GM23338 (cell line): ENCODE measurements around the gene JOSD1.

ENCODE experiments used
- CREB1 ChIP-seq: fragments of 250-450 bp; sonication (Bioruptor Pico); IDR thresholded peaks from 2 replicates; pipeline ENCODE4 v1.5.0; 2020; ENCODE audit warnings: low read depth, mild to moderate bottlenecking, moderate library complexity
- EZH2 ChIP-seq: fragments of 200-600 bp; sonication (generic); IDR thresholded peaks from one replicate; pipeline ENCODE4 v1.8.0; 2017; ENCODE audit warnings: antibody characterized with exemption, mild to moderate bottlenecking, low read depth; ENCODE audit not compliant: unreplicated experiment
- EZH2phosphoT487 ChIP-seq: fragments of 200-600 bp; sonication (generic); IDR thresholded peaks from one replicate; pipeline ENCODE4 v1.8.1; 2018; ENCODE audit warnings: antibody characterized with exemption; ENCODE audit not compliant: unreplicated experiment
- JUNB ChIP-seq: IDR thresholded peaks from one replicate; pipeline ENCODE4 v1.6.1; 2016; ENCODE audit warnings: antibody characterized with exemption; ENCODE audit not compliant: unreplicated experiment
- NANOG ChIP-seq: IDR thresholded peaks from 2 replicates; pipeline ENCODE4 v1.6.1; 2016; ENCODE audit warnings: antibody characterized with exemption, borderline replicate concordance
- POLR2AphosphoS5 ChIP-seq: IDR thresholded peaks from 2 replicates; pipeline ENCODE4 v1.6.1; 2016; ENCODE audit warnings: antibody characterized with exemption, low read depth
- STAT1 ChIP-seq: IDR thresholded peaks from one replicate; pipeline ENCODE4 v1.6.1; 2016; ENCODE audit warnings: antibody characterized with exemption; ENCODE audit not compliant: unreplicated experiment
- ZNF331 ChIP-seq: fragments of 250-450 bp; sonication (Bioruptor Pico); IDR thresholded peaks from 2 replicates; pipeline ENCODE4 v1.5.0; 2020; ENCODE audit warnings: low read depth, mild to moderate bottlenecking, moderate library complexity
- TF ChIP-seq, protein P1 (sequence below), 2 experiments: fragments of 200-600 bp in 1 of 2; sonication (generic) in 1 of 2; conservative IDR thresholded peaks; 2 replicates each; pipeline versions ENCODE4 v1.5.1 to v1.6.1; 2016 to 2017; ENCODE audit warnings: antibody characterized with exemption in 2 of 2, low read depth in 2 of 2, mild to moderate bottlenecking in 2 of 2, moderate library complexity in 1 of 2
- TF ChIP-seq, protein P2 (sequence below): IDR thresholded peaks from 2 replicates; pipeline ENCODE4 v1.6.1; 2016; ENCODE audit warnings: antibody characterized with exemption
- TF ChIP-seq, protein P3 (sequence below): IDR thresholded peaks from one replicate; pipeline ENCODE4 v1.6.1; 2018; ENCODE audit warnings: antibody characterized with exemption; ENCODE audit not compliant: unreplicated experiment

DNA sequence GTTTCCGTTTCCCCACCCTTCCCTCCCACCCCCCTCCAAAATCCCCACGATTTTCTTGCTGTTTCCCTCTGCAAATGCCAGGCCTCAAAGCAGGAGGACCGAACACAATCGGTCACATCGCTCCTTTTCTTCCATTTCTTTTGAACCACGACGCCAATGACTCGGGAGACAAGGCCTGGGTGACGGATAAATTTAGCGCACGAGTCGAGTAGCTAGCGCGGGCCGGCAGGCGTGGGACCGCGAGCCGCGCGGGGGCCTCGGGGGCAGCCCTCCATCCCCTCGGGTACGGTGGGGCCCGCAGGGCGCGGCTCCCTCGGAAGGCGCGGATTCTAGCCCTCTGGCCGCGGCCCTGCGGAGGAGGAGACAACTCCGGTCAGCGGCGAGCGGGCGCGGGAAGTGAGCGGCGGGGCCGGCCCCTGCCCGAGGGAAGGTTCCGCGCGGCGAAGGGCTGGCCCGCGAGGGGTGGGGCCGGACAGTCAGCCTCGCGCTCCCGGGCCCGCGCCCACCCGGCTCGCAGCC lies 414 bp downstream of the JOSD1 start:
- TF ChIP-seq EZH2phosphoT487 (no peak), CREB1 (CRISPR knock-in tag) (no peak), JUNB (no peak), POLR2AphosphoS5 (no peak), ZNF331 (CRISPR knock-in tag) (no peak), EZH2 (no peak), STAT1 (no peak), NANOG (no peak)
- TF ChIP-seq, protein P1, sequence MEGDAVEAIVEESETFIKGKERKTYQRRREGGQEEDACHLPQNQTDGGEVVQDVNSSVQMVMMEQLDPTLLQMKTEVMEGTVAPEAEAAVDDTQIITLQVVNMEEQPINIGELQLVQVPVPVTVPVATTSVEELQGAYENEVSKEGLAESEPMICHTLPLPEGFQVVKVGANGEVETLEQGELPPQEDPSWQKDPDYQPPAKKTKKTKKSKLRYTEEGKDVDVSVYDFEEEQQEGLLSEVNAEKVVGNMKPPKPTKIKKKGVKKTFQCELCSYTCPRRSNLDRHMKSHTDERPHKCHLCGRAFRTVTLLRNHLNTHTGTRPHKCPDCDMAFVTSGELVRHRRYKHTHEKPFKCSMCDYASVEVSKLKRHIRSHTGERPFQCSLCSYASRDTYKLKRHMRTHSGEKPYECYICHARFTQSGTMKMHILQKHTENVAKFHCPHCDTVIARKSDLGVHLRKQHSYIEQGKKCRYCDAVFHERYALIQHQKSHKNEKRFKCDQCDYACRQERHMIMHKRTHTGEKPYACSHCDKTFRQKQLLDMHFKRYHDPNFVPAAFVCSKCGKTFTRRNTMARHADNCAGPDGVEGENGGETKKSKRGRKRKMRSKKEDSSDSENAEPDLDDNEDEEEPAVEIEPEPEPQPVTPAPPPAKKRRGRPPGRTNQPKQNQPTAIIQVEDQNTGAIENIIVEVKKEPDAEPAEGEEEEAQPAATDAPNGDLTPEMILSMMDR (conservative IDR thresholded peaks at IDR 0.05; ENCODE audit: low read depth in 2 of 2) = no peak
- TF ChIP-seq, protein P2, sequence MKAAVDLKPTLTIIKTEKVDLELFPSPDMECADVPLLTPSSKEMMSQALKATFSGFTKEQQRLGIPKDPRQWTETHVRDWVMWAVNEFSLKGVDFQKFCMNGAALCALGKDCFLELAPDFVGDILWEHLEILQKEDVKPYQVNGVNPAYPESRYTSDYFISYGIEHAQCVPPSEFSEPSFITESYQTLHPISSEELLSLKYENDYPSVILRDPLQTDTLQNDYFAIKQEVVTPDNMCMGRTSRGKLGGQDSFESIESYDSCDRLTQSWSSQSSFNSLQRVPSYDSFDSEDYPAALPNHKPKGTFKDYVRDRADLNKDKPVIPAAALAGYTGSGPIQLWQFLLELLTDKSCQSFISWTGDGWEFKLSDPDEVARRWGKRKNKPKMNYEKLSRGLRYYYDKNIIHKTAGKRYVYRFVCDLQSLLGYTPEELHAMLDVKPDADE = no peak
- TF ChIP-seq, protein P3, sequence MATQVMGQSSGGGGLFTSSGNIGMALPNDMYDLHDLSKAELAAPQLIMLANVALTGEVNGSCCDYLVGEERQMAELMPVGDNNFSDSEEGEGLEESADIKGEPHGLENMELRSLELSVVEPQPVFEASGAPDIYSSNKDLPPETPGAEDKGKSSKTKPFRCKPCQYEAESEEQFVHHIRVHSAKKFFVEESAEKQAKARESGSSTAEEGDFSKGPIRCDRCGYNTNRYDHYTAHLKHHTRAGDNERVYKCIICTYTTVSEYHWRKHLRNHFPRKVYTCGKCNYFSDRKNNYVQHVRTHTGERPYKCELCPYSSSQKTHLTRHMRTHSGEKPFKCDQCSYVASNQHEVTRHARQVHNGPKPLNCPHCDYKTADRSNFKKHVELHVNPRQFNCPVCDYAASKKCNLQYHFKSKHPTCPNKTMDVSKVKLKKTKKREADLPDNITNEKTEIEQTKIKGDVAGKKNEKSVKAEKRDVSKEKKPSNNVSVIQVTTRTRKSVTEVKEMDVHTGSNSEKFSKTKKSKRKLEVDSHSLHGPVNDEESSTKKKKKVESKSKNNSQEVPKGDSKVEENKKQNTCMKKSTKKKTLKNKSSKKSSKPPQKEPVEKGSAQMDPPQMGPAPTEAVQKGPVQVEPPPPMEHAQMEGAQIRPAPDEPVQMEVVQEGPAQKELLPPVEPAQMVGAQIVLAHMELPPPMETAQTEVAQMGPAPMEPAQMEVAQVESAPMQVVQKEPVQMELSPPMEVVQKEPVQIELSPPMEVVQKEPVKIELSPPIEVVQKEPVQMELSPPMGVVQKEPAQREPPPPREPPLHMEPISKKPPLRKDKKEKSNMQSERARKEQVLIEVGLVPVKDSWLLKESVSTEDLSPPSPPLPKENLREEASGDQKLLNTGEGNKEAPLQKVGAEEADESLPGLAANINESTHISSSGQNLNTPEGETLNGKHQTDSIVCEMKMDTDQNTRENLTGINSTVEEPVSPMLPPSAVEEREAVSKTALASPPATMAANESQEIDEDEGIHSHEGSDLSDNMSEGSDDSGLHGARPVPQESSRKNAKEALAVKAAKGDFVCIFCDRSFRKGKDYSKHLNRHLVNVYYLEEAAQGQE = no peak
